AG08395 (cell line): ENCODE measurements around the gene FYN.

Experiments
- DNase-seq: peaks from one replicate; pipeline ENCODE4 v3.0.0; 2012; ENCODE audit warnings: mixed read lengths, low spot score

The FYN gene

GRCh38 chr6:111747829-111748228 lies 125.4 kb downstream of the FYN start:
- DNase-seq: no peak

- no peak for DNase-seq
Measured at GRCh38 chr6:111747396-111747795, 125.9 kb downstream of the FYN start.

- DNase-seq: no peak
Measured at GRCh38 chr6:111746983-111747382, 126.3 kb downstream of the FYN start.

GRCh38 chr6:111745636-111746035 lies 127.6 kb downstream of the FYN start:
- DNase-seq: no peak

- DNase-seq: no peak
Measured at GRCh38 chr6:111745186-111745585, 128.1 kb downstream of the FYN start.

GRCh38 chr6:111743862-111744692 lies 129.2 kb downstream of the FYN start:
- peak; percentile 77 for DNase-seq

GRCh38 chr6:111743360-111743759 lies 129.9 kb downstream of the FYN start:
- DNase-seq: no peak

GRCh38 chr6:111741177-111741952 lies 131.9 kb downstream of the FYN start:
- DNase-seq: no peak

GRCh38 chr6:111740506-111740905 lies 132.7 kb downstream of the FYN start:
- no peak for DNase-seq

GRCh38 chr6:111739257-111739696 lies 134.0 kb downstream of the FYN start:
- DNase-seq: no peak

GRCh38 chr6:111738631-111739030 lies 134.6 kb downstream of the FYN start:
- DNase-seq: no peak

- DNase-seq: no peak
Measured at GRCh38 chr6:111738156-111738555, 135.1 kb downstream of the FYN start.

- DNase-seq: peak; percentile 46
Measured at GRCh38 chr6:111737065-111737521, 136.2 kb downstream of the FYN start.

- DNase-seq: peak; percentile 26
Measured at GRCh38 chr6:111736005-111736608, 137.1 kb downstream of the FYN start.

- DNase-seq: no peak
Measured at GRCh38 chr6:111734068-111735061, 138.9 kb downstream of the FYN start.

- no peak for DNase-seq
Measured at GRCh38 chr6:111732390-111732789, 140.9 kb downstream of the FYN start.

GRCh38 chr6:111731456-111732195 lies 141.6 kb downstream of the FYN start:
- no peak for DNase-seq

GRCh38 chr6:111730864-111731263 lies 142.4 kb downstream of the FYN start:
- no peak for DNase-seq

GRCh38 chr6:111727802-111728201 lies 145.4 kb downstream of the FYN start:
- no peak for DNase-seq

- DNase-seq: no peak
Measured at GRCh38 chr6:111727041-111727440, 146.2 kb downstream of the FYN start.
